HepG2 (cell line): ENCODE measurements around the gene SIGLEC1.

Source experiments
- HIVEP1 ChIP-seq: sonication (generic); formaldehyde crosslinking; IDR thresholded peaks from 2 replicates; pipeline ENCODE4 v1.4.0; 2020; ENCODE audit warnings: mild to moderate bottlenecking, missing genetic modification reagents
- TF ChIP-seq, protein P1 (sequence below): sonication (generic); formaldehyde crosslinking; IDR thresholded peaks from 2 replicates; pipeline ENCODE4 v1.4.0; 2020; ENCODE audit warnings: mild to moderate bottlenecking, missing genetic modification reagents
- TF ChIP-seq, protein P2 (sequence below): IDR thresholded peaks from 2 replicates; pipeline ENCODE4 v1.6.1; 2012; ENCODE audit warnings: inconsistent platforms
- TF ChIP-seq, protein P3 (sequence below): sonication (generic); formaldehyde crosslinking; IDR thresholded peaks from 2 replicates; pipeline ENCODE4 v1.8.0; 2022; ENCODE audit warnings: mild to moderate bottlenecking, missing genetic modification reagents, moderate library complexity
- TF ChIP-seq, protein P4 (sequence below): sonication (generic); formaldehyde crosslinking; IDR thresholded peaks from 2 replicates; pipeline ENCODE4 v1.9.0; 2021; ENCODE audit warnings: missing genetic modification reagents, mild to moderate bottlenecking, borderline replicate concordance
- TF ChIP-seq, protein P5 (sequence below): sonication (generic); formaldehyde crosslinking; IDR thresholded peaks from 2 replicates; pipeline ENCODE4 v1.4.0; 2020; ENCODE audit warnings: low read depth, mild to moderate bottlenecking, missing genetic modification reagents

DNA sequence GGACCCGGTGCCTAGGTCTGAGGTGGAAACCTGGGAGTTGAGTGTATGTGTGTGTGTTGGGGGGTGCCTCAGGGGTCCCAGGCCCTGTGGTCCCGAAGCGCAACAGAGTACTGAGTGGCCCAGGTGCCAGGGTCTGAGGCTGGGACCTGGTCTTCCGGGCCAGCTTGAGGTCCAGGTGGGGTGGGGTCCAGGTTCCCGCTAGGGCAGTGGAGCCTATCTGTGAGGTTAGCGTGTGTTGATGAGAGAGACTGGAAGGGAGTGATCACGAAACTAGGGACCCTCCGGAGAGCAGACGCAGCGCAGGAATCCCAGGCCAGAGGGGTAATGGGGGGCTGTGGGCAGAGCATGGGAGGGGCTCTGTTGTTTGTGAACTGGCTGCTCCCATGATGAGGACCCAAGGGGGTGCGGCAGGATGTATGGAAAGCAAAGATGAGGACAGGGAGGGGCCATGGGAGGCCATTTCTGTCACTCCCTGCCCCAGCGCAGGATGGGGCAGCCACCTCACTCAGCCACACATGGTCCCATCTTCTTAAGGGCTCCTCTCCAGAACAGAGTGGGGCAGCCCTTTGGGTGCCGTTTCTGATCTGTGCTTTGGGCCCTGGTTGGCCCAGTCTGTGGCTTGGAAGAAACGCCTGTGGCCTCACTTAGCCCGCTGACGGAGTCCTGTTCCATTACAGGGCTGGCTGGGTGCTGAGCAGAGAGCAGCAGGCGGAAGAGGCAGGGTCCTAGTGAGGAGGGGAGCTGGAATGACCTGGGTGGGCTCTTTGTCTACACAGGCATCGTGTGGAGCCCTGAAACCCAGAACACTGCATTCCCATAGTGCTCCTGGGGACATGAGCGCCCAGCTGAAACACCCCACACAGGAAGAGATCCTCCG lies 21.0 kb upstream of the SIGLEC1 start:
- TF ChIP-seq, protein P1, sequence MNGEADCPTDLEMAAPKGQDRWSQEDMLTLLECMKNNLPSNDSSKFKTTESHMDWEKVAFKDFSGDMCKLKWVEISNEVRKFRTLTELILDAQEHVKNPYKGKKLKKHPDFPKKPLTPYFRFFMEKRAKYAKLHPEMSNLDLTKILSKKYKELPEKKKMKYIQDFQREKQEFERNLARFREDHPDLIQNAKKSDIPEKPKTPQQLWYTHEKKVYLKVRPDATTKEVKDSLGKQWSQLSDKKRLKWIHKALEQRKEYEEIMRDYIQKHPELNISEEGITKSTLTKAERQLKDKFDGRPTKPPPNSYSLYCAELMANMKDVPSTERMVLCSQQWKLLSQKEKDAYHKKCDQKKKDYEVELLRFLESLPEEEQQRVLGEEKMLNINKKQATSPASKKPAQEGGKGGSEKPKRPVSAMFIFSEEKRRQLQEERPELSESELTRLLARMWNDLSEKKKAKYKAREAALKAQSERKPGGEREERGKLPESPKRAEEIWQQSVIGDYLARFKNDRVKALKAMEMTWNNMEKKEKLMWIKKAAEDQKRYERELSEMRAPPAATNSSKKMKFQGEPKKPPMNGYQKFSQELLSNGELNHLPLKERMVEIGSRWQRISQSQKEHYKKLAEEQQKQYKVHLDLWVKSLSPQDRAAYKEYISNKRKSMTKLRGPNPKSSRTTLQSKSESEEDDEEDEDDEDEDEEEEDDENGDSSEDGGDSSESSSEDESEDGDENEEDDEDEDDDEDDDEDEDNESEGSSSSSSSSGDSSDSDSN (CRISPR knock-in tag), result no peak
- TF ChIP-seq, protein P2, sequence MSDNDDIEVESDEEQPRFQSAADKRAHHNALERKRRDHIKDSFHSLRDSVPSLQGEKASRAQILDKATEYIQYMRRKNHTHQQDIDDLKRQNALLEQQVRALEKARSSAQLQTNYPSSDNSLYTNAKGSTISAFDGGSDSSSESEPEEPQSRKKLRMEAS, result no peak
- TF ChIP-seq HIVEP1 (CRISPR knock-in tag), result no peak
- TF ChIP-seq, protein P3, sequence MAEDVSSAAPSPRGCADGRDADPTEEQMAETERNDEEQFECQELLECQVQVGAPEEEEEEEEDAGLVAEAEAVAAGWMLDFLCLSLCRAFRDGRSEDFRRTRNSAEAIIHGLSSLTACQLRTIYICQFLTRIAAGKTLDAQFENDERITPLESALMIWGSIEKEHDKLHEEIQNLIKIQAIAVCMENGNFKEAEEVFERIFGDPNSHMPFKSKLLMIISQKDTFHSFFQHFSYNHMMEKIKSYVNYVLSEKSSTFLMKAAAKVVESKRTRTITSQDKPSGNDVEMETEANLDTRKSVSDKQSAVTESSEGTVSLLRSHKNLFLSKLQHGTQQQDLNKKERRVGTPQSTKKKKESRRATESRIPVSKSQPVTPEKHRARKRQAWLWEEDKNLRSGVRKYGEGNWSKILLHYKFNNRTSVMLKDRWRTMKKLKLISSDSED, result no peak
- TF ChIP-seq, protein P4, sequence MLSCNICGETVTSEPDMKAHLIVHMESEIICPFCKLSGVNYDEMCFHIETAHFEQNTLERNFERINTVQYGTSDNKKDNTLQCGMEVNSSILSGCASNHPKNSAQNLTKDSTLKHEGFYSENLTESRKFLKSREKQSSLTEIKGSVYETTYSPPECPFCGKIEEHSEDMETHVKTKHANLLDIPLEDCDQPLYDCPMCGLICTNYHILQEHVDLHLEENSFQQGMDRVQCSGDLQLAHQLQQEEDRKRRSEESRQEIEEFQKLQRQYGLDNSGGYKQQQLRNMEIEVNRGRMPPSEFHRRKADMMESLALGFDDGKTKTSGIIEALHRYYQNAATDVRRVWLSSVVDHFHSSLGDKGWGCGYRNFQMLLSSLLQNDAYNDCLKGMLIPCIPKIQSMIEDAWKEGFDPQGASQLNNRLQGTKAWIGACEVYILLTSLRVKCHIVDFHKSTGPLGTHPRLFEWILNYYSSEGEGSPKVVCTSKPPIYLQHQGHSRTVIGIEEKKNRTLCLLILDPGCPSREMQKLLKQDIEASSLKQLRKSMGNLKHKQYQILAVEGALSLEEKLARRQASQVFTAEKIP, result no peak
- TF ChIP-seq, protein P5, sequence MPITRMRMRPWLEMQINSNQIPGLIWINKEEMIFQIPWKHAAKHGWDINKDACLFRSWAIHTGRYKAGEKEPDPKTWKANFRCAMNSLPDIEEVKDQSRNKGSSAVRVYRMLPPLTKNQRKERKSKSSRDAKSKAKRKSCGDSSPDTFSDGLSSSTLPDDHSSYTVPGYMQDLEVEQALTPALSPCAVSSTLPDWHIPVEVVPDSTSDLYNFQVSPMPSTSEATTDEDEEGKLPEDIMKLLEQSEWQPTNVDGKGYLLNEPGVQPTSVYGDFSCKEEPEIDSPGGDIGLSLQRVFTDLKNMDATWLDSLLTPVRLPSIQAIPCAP, result no peak
